Measurements from ENCODE around the gene PSMD8. TPM values are rescaled to one million over a fixed set of nuclear protein-coding genes. Genes with fewer than 3 reads are reported as not detected.

The PSMD8 gene
- total RNA-seq, 1 donor from 2014 or later, result 131 TPM

GRCh38 chr19:38420935-38421334 is 46.6 kb downstream of the PSMD8 start:
- Mint-ChIP-seq H3K27ac (no peak overlapping the region), H3K9me3 (no peaks in the 10 kb centered on the region), H3K27me3 (ENCODE audit: low read depth) (peaks cover 35% of the 10 kb centered on the region), H3K36me3 (no peaks in the 10 kb centered on the region), H3K4me3 (no peak overlapping the region), H3K4me1 (peaks cover 14% of the 10 kb centered on the region)
- no peak for DNase-seq (ENCODE audit: low spot score in 2 of 2, unreplicated experiment in 2 of 2)
- TF ChIP-seq, protein P1, sequence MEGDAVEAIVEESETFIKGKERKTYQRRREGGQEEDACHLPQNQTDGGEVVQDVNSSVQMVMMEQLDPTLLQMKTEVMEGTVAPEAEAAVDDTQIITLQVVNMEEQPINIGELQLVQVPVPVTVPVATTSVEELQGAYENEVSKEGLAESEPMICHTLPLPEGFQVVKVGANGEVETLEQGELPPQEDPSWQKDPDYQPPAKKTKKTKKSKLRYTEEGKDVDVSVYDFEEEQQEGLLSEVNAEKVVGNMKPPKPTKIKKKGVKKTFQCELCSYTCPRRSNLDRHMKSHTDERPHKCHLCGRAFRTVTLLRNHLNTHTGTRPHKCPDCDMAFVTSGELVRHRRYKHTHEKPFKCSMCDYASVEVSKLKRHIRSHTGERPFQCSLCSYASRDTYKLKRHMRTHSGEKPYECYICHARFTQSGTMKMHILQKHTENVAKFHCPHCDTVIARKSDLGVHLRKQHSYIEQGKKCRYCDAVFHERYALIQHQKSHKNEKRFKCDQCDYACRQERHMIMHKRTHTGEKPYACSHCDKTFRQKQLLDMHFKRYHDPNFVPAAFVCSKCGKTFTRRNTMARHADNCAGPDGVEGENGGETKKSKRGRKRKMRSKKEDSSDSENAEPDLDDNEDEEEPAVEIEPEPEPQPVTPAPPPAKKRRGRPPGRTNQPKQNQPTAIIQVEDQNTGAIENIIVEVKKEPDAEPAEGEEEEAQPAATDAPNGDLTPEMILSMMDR (IDR thresholded peaks at IDR 0.05; ENCODE audit: unreplicated experiment), result no peak

DNA sequence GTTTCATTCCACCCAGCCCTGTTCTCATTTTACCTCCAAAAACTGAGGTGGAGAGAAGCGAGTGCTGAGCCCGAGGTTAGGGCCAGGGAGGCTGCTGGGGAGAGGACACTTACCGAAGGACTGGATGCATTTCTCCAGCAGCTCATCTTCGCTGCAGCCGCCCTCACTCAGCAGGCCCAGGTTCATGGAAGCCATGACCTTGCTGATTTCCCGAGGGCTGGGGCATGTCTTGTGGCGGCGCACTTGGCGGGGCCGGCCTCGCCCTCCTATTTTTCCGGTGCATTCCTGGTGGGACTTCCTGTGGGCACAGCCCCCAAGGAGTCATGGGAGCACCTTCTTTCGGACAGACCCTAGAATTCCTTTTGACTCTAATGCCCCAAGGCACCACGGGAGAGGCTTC is 47.5 kb downstream of the PSMD8 start:
- Mint-ChIP-seq H3K9me3 (no peaks in the 10 kb centered on the region), H3K36me3 (no peaks in the 10 kb centered on the region), H3K4me3 (no peak overlapping the region), H3K4me1 (peaks cover 18% of the 10 kb centered on the region), H3K27me3 (ENCODE audit: low read depth) (peaks cover 35% of the 10 kb centered on the region), H3K27ac (no peak overlapping the region)
- TF ChIP-seq, protein P1 (IDR thresholded peaks at IDR 0.05; ENCODE audit: unreplicated experiment), result no peak
- DNase-seq (ENCODE audit: low spot score in 2 of 2, unreplicated experiment in 2 of 2), result no peak

DNA sequence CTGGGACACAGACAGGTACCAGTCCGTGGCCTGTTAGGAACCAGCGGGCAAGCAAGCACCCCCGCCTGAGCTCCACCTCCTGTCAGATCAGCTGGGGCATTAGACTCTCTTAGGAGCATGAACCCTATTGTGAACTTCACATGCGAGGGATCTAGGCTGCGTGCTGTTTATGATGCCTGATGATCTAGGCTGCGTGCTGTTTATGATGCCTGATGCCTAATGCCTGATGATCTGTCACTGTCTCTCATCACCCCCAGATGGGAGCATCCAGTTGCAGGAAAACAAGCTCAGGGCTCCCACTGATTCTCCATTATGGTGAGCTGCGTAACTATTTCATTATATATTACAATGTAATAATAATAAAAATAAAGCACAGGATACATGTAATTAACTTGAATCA is 48.1 kb downstream of the PSMD8 start:
- Mint-ChIP-seq H3K36me3 (no peaks in the 10 kb centered on the region), H3K9me3 (no peaks in the 10 kb centered on the region), H3K4me3 (no peak overlapping the region), H3K27ac (no peak overlapping the region), H3K4me1 (peaks cover 14% of the 10 kb centered on the region), H3K27me3 (ENCODE audit: low read depth) (peaks cover 30% of the 10 kb centered on the region)
- DNase-seq (ENCODE audit: low spot score in 2 of 2, unreplicated experiment in 2 of 2), result no peak
- TF ChIP-seq, protein P1 (IDR thresholded peaks at IDR 0.05; ENCODE audit: unreplicated experiment), result no peak

DNA sequence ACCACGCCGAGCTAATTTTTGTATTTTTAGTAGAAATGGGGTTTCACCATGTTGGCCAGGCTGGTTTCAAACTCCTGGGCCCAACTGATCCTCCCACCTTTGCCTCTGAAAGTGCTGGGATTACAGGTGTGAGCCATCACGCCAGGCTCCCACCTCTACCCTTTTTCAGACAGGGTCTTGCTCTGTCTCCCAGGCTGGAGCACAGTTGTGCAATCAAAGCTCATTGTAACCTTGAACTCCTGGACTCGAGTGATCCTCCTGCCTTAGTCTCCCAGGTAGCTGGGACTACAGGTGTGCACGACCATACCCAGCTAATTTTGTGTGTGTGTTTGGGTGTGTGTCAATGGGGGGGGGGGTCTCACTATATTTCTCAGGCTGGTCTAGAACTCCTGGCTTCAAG is 49.9 kb downstream of the PSMD8 start:
- Mint-ChIP-seq H3K36me3 (no peaks in the 10 kb centered on the region), H3K27me3 (ENCODE audit: low read depth) (peaks cover 19% of the 10 kb centered on the region), H3K4me3 (no peak overlapping the region), H3K9me3 (no peaks in the 10 kb centered on the region), H3K27ac (no peak overlapping the region), H3K4me1 (peaks cover 6% of the 10 kb centered on the region)
- no peak for DNase-seq (ENCODE audit: low spot score in 2 of 2, unreplicated experiment in 2 of 2)
- TF ChIP-seq, protein P1 (IDR thresholded peaks at IDR 0.05; ENCODE audit: unreplicated experiment), result no peak

DNA sequence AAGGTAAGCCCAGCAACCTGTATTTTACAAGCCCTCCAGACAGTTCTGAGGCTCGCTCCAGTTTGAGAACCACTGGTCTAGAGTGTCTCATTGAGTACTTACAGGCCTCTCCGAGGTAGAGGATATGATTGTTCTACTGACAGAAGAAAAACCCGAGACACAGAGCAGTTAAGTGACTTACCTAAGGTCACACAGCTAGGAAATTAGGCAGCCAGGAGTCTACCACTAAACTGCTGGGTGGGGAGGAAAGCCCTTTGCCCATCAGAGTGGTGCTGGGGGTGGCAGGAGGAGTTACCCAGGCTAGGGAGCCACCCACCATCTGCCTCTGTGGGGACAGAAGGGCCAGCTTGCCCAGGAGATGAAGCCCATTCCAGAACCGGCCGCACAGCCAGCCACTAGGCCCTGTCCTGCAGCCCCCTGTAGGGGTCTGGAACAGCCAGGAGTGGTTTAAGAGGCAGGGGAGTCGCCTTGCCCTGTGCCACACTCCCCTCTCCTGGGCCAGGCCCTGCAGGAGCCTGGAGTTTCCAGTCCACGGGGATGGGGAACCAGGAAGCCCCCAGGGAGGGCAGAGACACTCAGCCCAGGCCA is 50.9 kb downstream of the PSMD8 start:
- TF ChIP-seq, protein P1 (IDR thresholded peaks at IDR 0.05; ENCODE audit: unreplicated experiment), result no peak
- no peaks in the 10 kb centered on the region for H3K9me3 Mint-ChIP-seq
- H3K36me3 Mint-ChIP-seq, result no peaks in the 10 kb centered on the region
- peaks cover 6% of the 10 kb centered on the region for H3K4me1 Mint-ChIP-seq
- H3K27ac Mint-ChIP-seq, result no peak overlapping the region
- H3K27me3 Mint-ChIP-seq (ENCODE audit: low read depth), result peaks cover 16% of the 10 kb centered on the region
- DNase-seq (ENCODE audit: low spot score in 2 of 2, unreplicated experiment in 2 of 2), result no peak
- no peak overlapping the region for H3K4me3 Mint-ChIP-seq
